Right lobe of liver (tissue), 4 donors: ENCODE data around the gene TEX11.

Source experiments
- CTCF ChIP-seq, 4 donors: fragments of 200-600 bp in 3 of 4; fragments of 450-650 bp in 1 of 4; IDR thresholded peaks; one replicate each; pipeline versions ENCODE4 v1.5.1 to v1.8.0; 2016 to 2022; ENCODE audit warnings: antibody characterized with exemption in 4 of 4, mild to moderate bottlenecking in 2 of 4
- POLR2A ChIP-seq: fragments of 450-650 bp; IDR thresholded peaks from one replicate; pipeline ENCODE4 v1.6.1; 2017; ENCODE audit warnings: antibody characterized with exemption, mild to moderate bottlenecking
- donor health status: DM: no; HTN: no; CAD: no.
- donor health status: DM: no; HTN: no; CAD: no.
- donor health status: DM: no; HTN: yes; CAD: no.

GRCh38 chrX:70636218-70636617 lies 272.3 kb downstream of the TEX11 start:
- no peak for TF ChIP-seq CTCF (IDR thresholded peaks at IDR 0.05)
- TF ChIP-seq POLR2A: no peak
